MM.1S (cell line): ENCODE measurements around the gene NEU1.
A peak's percentile ranks its signal among the peaks of the same experiment; 100 is the strongest.

ENCODE experiments used
- DNase-seq: peaks from one replicate; pipeline ENCODE4 v3.0.0-alpha.2; 2015
- H2AFZ ChIP-seq: fragments of 300-600 bp; sonication (generic); 2 replicates; pipeline ENCODE4 v1.6.0; 2016; ENCODE audit warnings: antibody characterized with exemption, low read length
- H3F3A ChIP-seq: fragments of 300-600 bp; sonication (generic); 2 replicates; pipeline ENCODE4 v1.6.1; 2016; ENCODE audit warnings: mild to moderate bottlenecking, antibody characterized with exemption, low read length, moderate library complexity, mixed read lengths; ENCODE audit not compliant: insufficient read depth
- H3K27ac ChIP-seq: fragments of 300-600 bp; sonication (generic); 2 replicates; pipeline ENCODE4 v1.5.1; 2016; ENCODE audit warnings: mild to moderate bottlenecking, low read length
- H3K27me3 ChIP-seq: fragments of 300-600 bp; sonication (generic); replicated peaks from 2 replicates; pipeline ENCODE4 v1.6.0; 2016; ENCODE audit warnings: low read length; ENCODE audit not compliant: insufficient read depth
- H3K36me3 ChIP-seq: fragments of 300-600 bp; sonication (generic); replicated peaks from 2 replicates; pipeline ENCODE4 v1.6.1; 2016; ENCODE audit warnings: mild to moderate bottlenecking, low read length, mixed read lengths; ENCODE audit not compliant: insufficient read depth
- H3K4me1 ChIP-seq: fragments of 300-600 bp; sonication (generic); 2 replicates; pipeline ENCODE4 v1.6.1; 2016; ENCODE audit warnings: low read length, mixed read lengths
- H3K4me2 ChIP-seq: fragments of 300-600 bp; sonication (generic); 2 replicates; pipeline ENCODE4 v1.6.0; 2016; ENCODE audit warnings: low read depth, low read length
- H3K4me3 ChIP-seq: fragments of 300-600 bp; sonication (generic); 2 replicates; pipeline ENCODE4 v1.5.1; 2016; ENCODE audit warnings: low read length, mixed read lengths
- H3K79me2 ChIP-seq: fragments of 300-600 bp; sonication (generic); 2 replicates; pipeline ENCODE4 v1.6.1; 2016; ENCODE audit warnings: mixed run types, low read length, mixed read lengths
- H3K9ac ChIP-seq: fragments of 300-600 bp; sonication (generic); 2 replicates; pipeline ENCODE4 v1.6.1; 2016; ENCODE audit warnings: low read length, mixed read lengths
- H3K9me2 ChIP-seq: fragments of 300-600 bp; sonication (generic); replicated peaks from 2 replicates; pipeline ENCODE4 v1.6.1; 2016; ENCODE audit warnings: mild to moderate bottlenecking, low read length, mixed read lengths; ENCODE audit not compliant: insufficient read depth
- H3K9me3 ChIP-seq: fragments of 300-600 bp; sonication (generic); replicated peaks from 2 replicates; pipeline ENCODE4 v1.6.1; 2016; ENCODE audit warnings: mild to moderate bottlenecking, low read length, mixed read lengths; ENCODE audit not compliant: insufficient read depth
- H4K20me1 ChIP-seq: fragments of 300-600 bp; sonication (generic); 2 replicates; pipeline ENCODE4 v1.6.1; 2016; ENCODE audit warnings: mild to moderate bottlenecking, low read length, moderate library complexity, mixed read lengths; ENCODE audit not compliant: insufficient read depth
- EZH2 ChIP-seq: fragments of 300-600 bp; sonication (generic); optimal IDR thresholded peaks from 2 replicates; pipeline ENCODE3; 2017; ENCODE audit warnings: low read depth, mild to moderate bottlenecking, antibody characterized with exemption, low read length, mixed read lengths
- EZH2phosphoT487 ChIP-seq: fragments of 300-600 bp; sonication (generic); IDR thresholded peaks from 2 replicates; pipeline ENCODE4 v1.6.1; 2018; ENCODE audit warnings: antibody characterized with exemption, low read length
- TF ChIP-seq, protein P1 (sequence below): fragments of 300-600 bp; sonication (generic); IDR thresholded peaks from 2 replicates; pipeline ENCODE4 v1.5.1; 2016; ENCODE audit warnings: antibody characterized with exemption, low read length, mixed read lengths

The NEU1 gene

DNA sequence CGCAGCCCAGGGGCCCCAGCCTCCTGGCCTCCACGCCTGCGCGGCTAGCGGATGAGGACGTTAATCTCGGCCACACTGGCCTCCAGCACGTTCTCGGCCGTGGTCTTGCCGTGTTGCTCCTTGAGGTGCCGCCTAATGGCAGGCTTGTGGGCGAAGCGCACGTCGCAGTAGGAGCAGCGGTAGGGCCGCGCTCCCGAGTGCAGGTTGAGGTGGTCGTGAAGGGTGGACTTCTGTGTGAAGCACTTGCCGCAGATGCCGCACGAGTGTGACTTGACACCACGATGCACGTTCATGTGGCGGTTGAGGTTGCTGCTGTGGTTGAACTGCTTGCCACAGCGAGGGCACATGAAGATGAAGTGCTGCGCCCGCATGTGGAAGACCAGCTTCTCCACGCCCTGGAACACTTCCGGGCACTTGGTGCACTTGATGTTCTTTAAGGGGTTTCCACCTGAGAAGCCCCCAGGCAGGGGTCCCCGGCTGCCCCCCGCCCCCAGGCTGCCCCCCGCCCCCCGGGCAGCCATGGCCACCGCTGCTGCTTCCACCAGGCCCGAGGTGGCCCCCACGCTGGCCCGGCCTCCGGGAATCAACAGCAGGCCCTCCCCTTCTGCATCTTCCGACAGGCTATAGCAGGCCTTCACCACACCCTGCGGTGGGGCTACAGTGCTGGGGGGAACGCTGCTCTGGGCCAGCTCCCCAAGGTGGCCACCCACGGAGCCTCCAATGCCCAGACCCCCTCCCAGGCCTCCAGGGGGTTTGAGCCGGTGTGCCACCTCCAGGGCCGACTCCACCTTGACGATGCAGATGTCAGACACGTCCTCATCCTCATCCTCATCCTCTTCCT, 37.5 kb upstream of the NEU1 start:
- no peak overlapping the region for H2AFZ ChIP-seq
- no peak for DNase-seq
- H3K79me2 ChIP-seq: peaks cover 22% of the 10 kb centered on the region
- no peak overlapping the region for H3K27ac ChIP-seq
- H3F3A ChIP-seq: peaks cover 26% of the 10 kb centered on the region
- peaks cover 3% of the 10 kb centered on the region; the same call in 1 of the 2 replicates for H3K4me1 ChIP-seq
- no peaks in the 10 kb centered on the region for H3K36me3 ChIP-seq
- H3K9me3 ChIP-seq: no peaks in the 10 kb centered on the region
- TF ChIP-seq EZH2 (no peak), EZH2phosphoT487 (no peak)
- TF ChIP-seq, protein P1, sequence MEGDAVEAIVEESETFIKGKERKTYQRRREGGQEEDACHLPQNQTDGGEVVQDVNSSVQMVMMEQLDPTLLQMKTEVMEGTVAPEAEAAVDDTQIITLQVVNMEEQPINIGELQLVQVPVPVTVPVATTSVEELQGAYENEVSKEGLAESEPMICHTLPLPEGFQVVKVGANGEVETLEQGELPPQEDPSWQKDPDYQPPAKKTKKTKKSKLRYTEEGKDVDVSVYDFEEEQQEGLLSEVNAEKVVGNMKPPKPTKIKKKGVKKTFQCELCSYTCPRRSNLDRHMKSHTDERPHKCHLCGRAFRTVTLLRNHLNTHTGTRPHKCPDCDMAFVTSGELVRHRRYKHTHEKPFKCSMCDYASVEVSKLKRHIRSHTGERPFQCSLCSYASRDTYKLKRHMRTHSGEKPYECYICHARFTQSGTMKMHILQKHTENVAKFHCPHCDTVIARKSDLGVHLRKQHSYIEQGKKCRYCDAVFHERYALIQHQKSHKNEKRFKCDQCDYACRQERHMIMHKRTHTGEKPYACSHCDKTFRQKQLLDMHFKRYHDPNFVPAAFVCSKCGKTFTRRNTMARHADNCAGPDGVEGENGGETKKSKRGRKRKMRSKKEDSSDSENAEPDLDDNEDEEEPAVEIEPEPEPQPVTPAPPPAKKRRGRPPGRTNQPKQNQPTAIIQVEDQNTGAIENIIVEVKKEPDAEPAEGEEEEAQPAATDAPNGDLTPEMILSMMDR: no peak
- H3K27me3 ChIP-seq: no peaks in the 10 kb centered on the region
- no peaks in the 10 kb centered on the region for H3K9me2 ChIP-seq
- H4K20me1 ChIP-seq: no peaks in the 10 kb centered on the region
- no peak overlapping the region for H3K4me2 ChIP-seq
- no peak overlapping the region for H3K9ac ChIP-seq
- no peak overlapping the region for H3K4me3 ChIP-seq

DNA sequence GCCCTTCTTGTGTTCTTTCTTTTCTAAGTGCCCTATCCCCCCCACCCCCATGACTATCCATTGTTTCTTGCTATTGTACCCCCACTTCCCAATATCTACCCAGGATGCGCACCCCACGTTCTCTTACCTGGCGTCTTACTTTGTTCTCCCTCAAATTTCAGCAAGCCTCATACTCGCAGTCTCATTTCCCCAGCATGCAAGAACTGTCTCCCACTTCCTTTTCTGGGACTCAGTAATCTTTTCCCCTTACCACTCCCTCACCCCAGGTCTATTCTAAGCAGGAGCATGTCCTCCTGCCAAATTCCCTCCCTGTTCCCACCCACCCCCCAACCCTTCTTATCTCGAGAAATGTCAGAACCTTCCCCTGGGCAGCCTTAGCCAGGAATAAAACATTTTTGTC, 36.6 kb upstream of the NEU1 start:
- no peaks in the 10 kb centered on the region for H3K36me3 ChIP-seq
- H3K4me2 ChIP-seq: no peak overlapping the region
- H3K9ac ChIP-seq: no peak overlapping the region
- H3K27ac ChIP-seq: no peak overlapping the region
- no peak for TF ChIP-seq EZH2phosphoT487
- no peak for TF ChIP-seq EZH2
- TF ChIP-seq, protein P1: no peak
- H3K4me3 ChIP-seq: no peak overlapping the region
- no peaks in the 10 kb centered on the region for H3K27me3 ChIP-seq
- no peak overlapping the region for H2AFZ ChIP-seq
- peaks cover 26% of the 10 kb centered on the region for H3F3A ChIP-seq
- no peaks in the 10 kb centered on the region for H3K9me3 ChIP-seq
- no peak for DNase-seq
- H4K20me1 ChIP-seq: no peaks in the 10 kb centered on the region
- peaks cover 22% of the 10 kb centered on the region for H3K79me2 ChIP-seq
- peaks cover 3% of the 10 kb centered on the region; the same call in 1 of the 2 replicates for H3K4me1 ChIP-seq
- no peaks in the 10 kb centered on the region for H3K9me2 ChIP-seq

DNA sequence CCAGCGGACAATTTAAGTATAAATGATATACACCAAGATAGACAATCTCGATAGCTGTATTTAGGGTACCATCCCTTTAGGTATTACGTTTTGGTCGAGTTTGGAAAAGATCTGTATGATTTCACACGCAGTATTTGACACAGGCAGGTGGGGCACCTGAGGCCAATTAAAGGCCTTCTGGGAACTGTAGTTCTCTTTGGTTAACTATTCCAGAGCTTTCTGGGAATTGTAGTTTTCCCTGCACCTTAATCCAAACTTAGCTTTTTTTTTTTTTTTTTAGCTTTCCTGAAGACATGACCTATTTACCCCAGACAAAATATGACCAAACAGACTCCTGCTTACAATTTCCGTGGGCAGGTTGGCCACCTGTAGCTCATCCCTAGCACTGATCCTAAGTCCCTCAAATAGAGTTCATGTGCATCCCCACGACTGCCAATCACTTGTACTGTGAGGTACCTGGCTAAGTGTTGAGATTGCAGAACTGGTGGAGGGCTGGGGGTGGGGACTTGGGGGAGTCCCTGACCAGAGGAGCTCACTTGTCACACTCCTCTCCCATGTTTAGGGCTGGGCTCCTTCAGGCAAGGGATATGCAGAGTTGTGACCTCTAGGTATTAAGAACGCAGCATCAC, 35.9 kb upstream of the NEU1 start:
- peak; percentile 77 for DNase-seq
- TF ChIP-seq EZH2phosphoT487: no peak
- TF ChIP-seq, protein P1: 0 out of 2 replicates have a peak, but pooled peaks have one; percentile 19
- no peak for TF ChIP-seq EZH2
- H3K27ac ChIP-seq: peak overlapping the region; percentile 77

More for the DNA sequence above, 35.9 kb upstream of the NEU1 start:
- Histone ChIP-seq H2AFZ (peak overlapping the region; percentile 96), H4K20me1 (no peaks in the 10 kb centered on the region), H3K9me2 (no peaks in the 10 kb centered on the region), H3F3A (peaks cover 26% of the 10 kb centered on the region), H3K9me3 (no peaks in the 10 kb centered on the region), H3K4me2 (peak overlapping the region; percentile 86), H3K4me1 (peaks cover 3% of the 10 kb centered on the region; the same call in 1 of the 2 replicates), H3K36me3 (no peaks in the 10 kb centered on the region), H3K4me3 (peak overlapping the region; percentile 95), H3K9ac (peak overlapping the region; percentile 85), H3K79me2 (peaks cover 22% of the 10 kb centered on the region), H3K27me3 (no peaks in the 10 kb centered on the region)
